ENCODE data around the gene SHANK1. TPM values are rescaled to one million over a fixed set of nuclear protein-coding genes. Genes with fewer than 3 reads are reported as not detected.
A peak's percentile ranks its signal among the peaks of the same experiment; 100 is the strongest.

The SHANK1 gene
- total and polyA plus RNA-seq, 2 of the 4 experiments (the other 2 are of a cell fraction) = 6.1 to 6.7 TPM

DNA sequence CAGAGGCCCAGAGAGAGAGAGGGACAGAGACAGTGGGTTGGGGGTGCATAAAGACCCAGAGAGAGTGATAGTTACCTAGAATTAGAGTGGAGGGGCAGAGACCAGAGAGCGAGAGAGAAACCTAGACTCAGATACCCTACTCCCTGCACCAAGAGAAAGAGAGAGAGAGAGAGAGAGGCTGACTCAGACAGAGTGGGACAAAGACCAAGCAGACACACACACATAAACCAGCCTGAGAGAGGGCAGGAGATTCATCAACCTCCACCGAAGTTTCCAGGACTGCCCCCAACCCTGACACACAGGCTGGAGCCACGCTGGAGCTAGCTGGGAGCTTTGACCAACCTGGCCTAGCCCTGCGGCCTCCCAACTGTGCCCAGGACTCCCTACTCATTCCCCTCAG lies 92.8 kb downstream of the SHANK1 start:
- Histone ChIP-seq H4K91ac (ENCODE audit: insufficient read depth, low read depth, low read length) (no peak overlapping the region), H3K36me3 (ENCODE audit: control insufficient read depth, insufficient read depth, low read length) (no peaks in the 10 kb centered on the region), H2BK5ac (ENCODE audit: low read depth, low read length, poor library complexity, severe bottlenecking) (no peak overlapping the region), H3K9me3 (ENCODE audit: control insufficient read depth, insufficient read depth, low read length) (no peaks in the 10 kb centered on the region), H2BK120ac (ENCODE audit: low read depth, low read length) (no peak overlapping the region), H2AFZ (replicated peaks; ENCODE audit: low read length, poor library complexity) (no peak overlapping the region), H3K27me3 (ENCODE audit: control insufficient read depth, insufficient read depth, low read length) (no peaks in the 10 kb centered on the region), H2BK15ac (ENCODE audit: low read depth, low read length) (no peak overlapping the region), H3K56ac (ENCODE audit: extremely low read depth, insufficient read depth, low read length) (no peak overlapping the region), H2BK20ac (ENCODE audit: low read depth, low read length) (no peak overlapping the region), H3K18ac (ENCODE audit: low read depth, low read length) (no peak overlapping the region), H2AK9ac (replicated peaks; ENCODE audit: low read depth, low read length, poor library complexity) (no peak overlapping the region), H3K27ac (ENCODE audit: insufficient read depth, low read length) (no peak overlapping the region), H3K9ac (ENCODE audit: low read depth, low read length) (no peak overlapping the region), H3K9me1 (ENCODE audit: insufficient read depth, low read length) (no peaks in the 10 kb centered on the region), H4K8ac (ENCODE audit: low read depth in 2 of 2, low read length in 2 of 2) (no peak overlapping the region), H3K79me1 (ENCODE audit: low read depth in 1 of 2, low read length in 2 of 2) (no peaks in the 10 kb centered on the region), H4K20me1 (ENCODE audit: insufficient read depth, low read length) (no peaks in the 10 kb centered on the region), H3K4me3 (ENCODE audit: insufficient read depth, low read depth, low read length) (no peak overlapping the region), H3K23ac (ENCODE audit: low read depth, low read length) (no peak overlapping the region), H3K4ac (ENCODE audit: low read depth, low read length) (no peak overlapping the region), H3K14ac (replicated peaks; ENCODE audit: low read depth, low read length) (no peak overlapping the region), H4K5ac (ENCODE audit: low read depth, low read length) (no peak overlapping the region), H2AK5ac (ENCODE audit: low read depth, low read length) (no peak overlapping the region), H3K4me2 (ENCODE audit: low read depth, low read length) (no peak overlapping the region), H3K4me1 (ENCODE audit: control insufficient read depth, insufficient read depth, low read length) (no peaks in the 10 kb centered on the region)
- TF ChIP-seq CHD1 (IDR thresholded peaks at IDR 0.05; ENCODE audit: low read depth, low read length) = no peak
- no peak for TF ChIP-seq MAZ (IDR thresholded peaks at IDR 0.05; ENCODE audit: borderline replicate concordance, low read depth, low read length)
- no peak for TF ChIP-seq RAD21 (IDR thresholded peaks at IDR 0.05; ENCODE audit: low read length)
- no peak for TF ChIP-seq MAFK (IDR thresholded peaks at IDR 0.05; ENCODE audit: low read depth, low read length)
- TF ChIP-seq RCOR1 (IDR thresholded peaks at IDR 0.05; ENCODE audit: insufficient replicate concordance, low read length) = no peak
- TF ChIP-seq RFX5 (IDR thresholded peaks at IDR 0.05; ENCODE audit: low read depth, low read length) = no peak
- TF ChIP-seq, protein P1, sequence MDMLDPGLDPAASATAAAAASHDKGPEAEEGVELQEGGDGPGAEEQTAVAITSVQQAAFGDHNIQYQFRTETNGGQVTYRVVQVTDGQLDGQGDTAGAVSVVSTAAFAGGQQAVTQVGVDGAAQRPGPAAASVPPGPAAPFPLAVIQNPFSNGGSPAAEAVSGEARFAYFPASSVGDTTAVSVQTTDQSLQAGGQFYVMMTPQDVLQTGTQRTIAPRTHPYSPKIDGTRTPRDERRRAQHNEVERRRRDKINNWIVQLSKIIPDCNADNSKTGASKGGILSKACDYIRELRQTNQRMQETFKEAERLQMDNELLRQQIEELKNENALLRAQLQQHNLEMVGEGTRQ (IDR thresholded peaks at IDR 0.05; ENCODE audit: low read depth, low read length) = no peak
- TF ChIP-seq SMC3 (IDR thresholded peaks at IDR 0.05; ENCODE audit: low read depth, low read length) = no peak
- TF ChIP-seq, protein P2, sequence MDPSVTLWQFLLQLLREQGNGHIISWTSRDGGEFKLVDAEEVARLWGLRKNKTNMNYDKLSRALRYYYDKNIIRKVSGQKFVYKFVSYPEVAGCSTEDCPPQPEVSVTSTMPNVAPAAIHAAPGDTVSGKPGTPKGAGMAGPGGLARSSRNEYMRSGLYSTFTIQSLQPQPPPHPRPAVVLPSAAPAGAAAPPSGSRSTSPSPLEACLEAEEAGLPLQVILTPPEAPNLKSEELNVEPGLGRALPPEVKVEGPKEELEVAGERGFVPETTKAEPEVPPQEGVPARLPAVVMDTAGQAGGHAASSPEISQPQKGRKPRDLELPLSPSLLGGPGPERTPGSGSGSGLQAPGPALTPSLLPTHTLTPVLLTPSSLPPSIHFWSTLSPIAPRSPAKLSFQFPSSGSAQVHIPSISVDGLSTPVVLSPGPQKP (IDR thresholded peaks at IDR 0.05; ENCODE audit: borderline replicate concordance, low read depth, low read length) = no peak
- TF ChIP-seq CEBPB (IDR thresholded peaks at IDR 0.05; ENCODE audit: low read depth, low read length) = no peak
- no peak for TF ChIP-seq FOS (IDR thresholded peaks at IDR 0.05; ENCODE audit: low read depth, low read length)
- no peak for TF ChIP-seq POLR2A (IDR thresholded peaks at IDR 0.05; ENCODE audit: low read depth, low read length)
- TF ChIP-seq BHLHE40 (IDR thresholded peaks at IDR 0.05; ENCODE audit: low read depth, low read length) = no peak
- TF ChIP-seq, protein P3, sequence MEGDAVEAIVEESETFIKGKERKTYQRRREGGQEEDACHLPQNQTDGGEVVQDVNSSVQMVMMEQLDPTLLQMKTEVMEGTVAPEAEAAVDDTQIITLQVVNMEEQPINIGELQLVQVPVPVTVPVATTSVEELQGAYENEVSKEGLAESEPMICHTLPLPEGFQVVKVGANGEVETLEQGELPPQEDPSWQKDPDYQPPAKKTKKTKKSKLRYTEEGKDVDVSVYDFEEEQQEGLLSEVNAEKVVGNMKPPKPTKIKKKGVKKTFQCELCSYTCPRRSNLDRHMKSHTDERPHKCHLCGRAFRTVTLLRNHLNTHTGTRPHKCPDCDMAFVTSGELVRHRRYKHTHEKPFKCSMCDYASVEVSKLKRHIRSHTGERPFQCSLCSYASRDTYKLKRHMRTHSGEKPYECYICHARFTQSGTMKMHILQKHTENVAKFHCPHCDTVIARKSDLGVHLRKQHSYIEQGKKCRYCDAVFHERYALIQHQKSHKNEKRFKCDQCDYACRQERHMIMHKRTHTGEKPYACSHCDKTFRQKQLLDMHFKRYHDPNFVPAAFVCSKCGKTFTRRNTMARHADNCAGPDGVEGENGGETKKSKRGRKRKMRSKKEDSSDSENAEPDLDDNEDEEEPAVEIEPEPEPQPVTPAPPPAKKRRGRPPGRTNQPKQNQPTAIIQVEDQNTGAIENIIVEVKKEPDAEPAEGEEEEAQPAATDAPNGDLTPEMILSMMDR (conservative IDR thresholded peaks at IDR 0.05; ENCODE audit: low read depth, low read length) = no peak
- TF ChIP-seq NFE2L2 (IDR thresholded peaks at IDR 0.05; ENCODE audit: low read depth, low read length) = no peak
- no peak for TF ChIP-seq MXI1 (IDR thresholded peaks at IDR 0.05; ENCODE audit: borderline replicate concordance, low read depth, low read length)
- peak; percentile 3 for DNase-seq
- no peak for ATAC-seq (ENCODE audit: low read depth)
- BruUV-seq (replicated peaks) = no TSS peak
- 46% methylated on average over 3 of the region's 4 CpGs; no CpG with 5 or more reads in 1 of the 2 experiments for WGBS, 2 experiments (ENCODE audit: extremely low coverage in 2 of 2, insufficient read length in 1 of 2)
- intact Hi-C loops (cut with micrococcal nuclease) = no loop called here
- dilution Hi-C loops (cut with HindIII; ENCODE audit: low sequenced_read_pairs, unreplicated experiment) = no loop called here
- in situ Hi-C loops (cut with MboI; ENCODE audit: low sequenced_read_pairs) = no loop called here
- ChIA-PET CTCF (no interaction called here), POLR2A (ENCODE audit: unreplicated experiment) (no interaction called here)
